Esophagus muscularis mucosa (tissue), 3 donors: ENCODE data around the gene GPC4.

Experiments
- CTCF ChIP-seq, 3 experiments: fragments of 200-600 bp in 2 of 3; fragments of 450-650 bp in 1 of 3; sonication (generic) in 2 of 3; IDR thresholded peaks; one replicate each; pipeline ENCODE4 v1.5.1; 2017 to 2019; ENCODE audit warnings: antibody characterized with exemption in 3 of 3, mild to moderate bottlenecking in 2 of 3, moderate library complexity in 1 of 3
- POLR2A ChIP-seq: fragments of 450-650 bp; IDR thresholded peaks from one replicate; pipeline ENCODE4 v1.6.1; 2017; ENCODE audit warnings: antibody characterized with exemption, moderate library complexity, mild to moderate bottlenecking, low read depth

GRCh38 chrX:133402042-133402453 is 13.2 kb downstream of the GPC4 start:
- TF ChIP-seq POLR2A (no peak), CTCF (IDR thresholded peaks at IDR 0.05) (no peak)
